ENCODE measurements around the gene KRTAP10-1. TPM values are rescaled to one million over a fixed set of nuclear protein-coding genes. Genes with fewer than 3 reads are reported as not detected.

The KRTAP10-1 gene
- total and polyA plus RNA-seq, 2 of the 8 experiments (the other 6 are each of a cell fraction or from before 2014, with no cell fraction given): 0.08 TPM; not detected in 1

DNA sequence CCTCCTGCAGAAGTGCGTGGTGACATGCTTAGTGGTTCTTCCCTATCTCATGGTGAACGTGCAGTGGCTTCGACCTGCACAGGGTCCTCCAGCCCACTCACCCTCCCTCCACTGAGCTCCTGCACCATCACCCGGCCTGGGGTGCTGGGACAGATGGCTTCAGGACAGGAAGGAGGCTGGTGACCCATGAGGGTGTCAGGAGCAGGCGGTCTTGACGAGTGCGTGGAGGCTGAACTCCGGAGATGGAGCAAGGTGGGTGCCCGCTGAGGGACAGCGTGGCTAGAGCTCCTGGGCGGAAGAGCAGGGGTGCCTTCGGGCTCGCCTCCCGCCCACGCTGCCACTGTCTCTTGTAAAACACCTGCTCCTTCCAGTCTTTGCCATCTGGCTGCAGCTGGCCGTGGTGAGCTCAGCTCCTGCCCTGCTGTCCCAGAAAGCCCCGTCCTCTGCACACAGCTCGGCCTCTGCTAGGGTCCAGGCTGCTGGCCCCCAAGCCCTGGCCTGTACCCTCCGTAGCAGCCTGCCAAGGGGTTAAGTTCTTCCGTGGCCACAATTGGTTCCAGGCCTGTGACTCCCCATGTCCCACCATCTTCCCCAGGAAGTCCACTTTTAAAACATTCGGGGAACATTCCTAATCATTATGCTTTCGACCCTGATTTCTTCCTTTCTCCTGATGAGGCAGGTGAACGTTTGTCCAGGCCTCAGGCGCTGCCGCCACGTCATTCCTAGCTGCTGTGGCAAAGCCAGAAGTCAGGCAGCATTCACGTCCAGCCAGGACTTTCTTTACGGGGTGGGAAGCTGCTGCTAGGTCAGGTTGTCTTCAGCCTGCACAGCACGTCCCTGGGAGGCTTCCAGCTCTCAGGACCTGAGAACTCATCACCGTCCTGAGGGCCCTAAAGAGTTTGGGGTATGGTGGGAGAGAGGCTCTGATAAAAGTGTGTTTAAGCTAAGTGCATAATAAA, 8.1 kb downstream of the KRTAP10-1 start:
- no peak overlapping the region for H3K27ac ChIP-seq (ENCODE audit: low read depth, low read length)
- no peak overlapping the region for H2BK120ac ChIP-seq (replicated peaks; ENCODE audit: low read depth, low read length)
- H3K14ac ChIP-seq (ENCODE audit: insufficient read length): no peak overlapping the region
- no peak for FAIRE-seq
- no peak overlapping the region; the same call in 1 of the 2 replicates for H4K8ac ChIP-seq (ENCODE audit: extremely low read depth, insufficient read depth, low read length)
- H3K27me3 ChIP-seq (replicated peaks in 1 of 4; ENCODE audit: control insufficient read depth in 3 of 4, extremely low read depth in 1 of 4, insufficient read depth in 3 of 4, low read length in 3 of 4): no peaks in the 10 kb centered on the region
- H3K4me1 ChIP-seq (replicated peaks in 1 of 4; ENCODE audit: control insufficient read depth in 3 of 4, insufficient read depth in 4 of 4, low read length in 3 of 4): peaks cover 0 to 3% (median 0%) of the 10 kb centered on the region in 4 experiments; a peak in 1 of 7 replicates
- H3K18ac ChIP-seq (ENCODE audit: extremely low read depth, low read length): no peak overlapping the region
- H3K23me2 ChIP-seq (ENCODE audit: low read depth, low read length): peaks cover 4% of the 10 kb centered on the region; the same call in 1 of the 2 replicates
- no peaks in the 10 kb centered on the region for H3K9me3 ChIP-seq (ENCODE audit: insufficient read depth in 2 of 2, low read depth in 1 of 2, low read length in 1 of 2)
- H2BK5ac ChIP-seq (ENCODE audit: low read depth, low read length): peak overlapping the region; percentile 44; the same call in 1 of the 2 replicates
- H2AK5ac ChIP-seq (ENCODE audit: low read depth, low read length): peak overlapping the region; percentile 48; the same call in 1 of the 2 replicates
- H4K91ac ChIP-seq (replicated peaks; ENCODE audit: insufficient read length, low read length): no peak overlapping the region
- H3K79me1 ChIP-seq (ENCODE audit: low read depth, low read length): no peaks in the 10 kb centered on the region
- H3K79me2 ChIP-seq (ENCODE audit: control insufficient read depth in 1 of 2, insufficient read depth in 2 of 2, low read length in 2 of 2): no peaks in the 10 kb centered on the region
- H2BK20ac ChIP-seq (ENCODE audit: low read length): no peak overlapping the region
- no peak overlapping the region for H3K56ac ChIP-seq (replicated peaks; ENCODE audit: insufficient read length, low read depth, low read length)
- no peak for DNase-seq (ENCODE audit: low read depth in 1 of 2, low spot score in 2 of 2)
- no peak overlapping the region for H4K5ac ChIP-seq (ENCODE audit: insufficient read length, low read depth, low read length)
- H3K4me3 ChIP-seq (ENCODE audit: extremely low read depth in 1 of 4, insufficient read depth in 2 of 4, low read depth in 3 of 4, low read length in 4 of 4): no peak overlapping the region
- ChIA-PET CTCF (ENCODE audit: partially characterized antibody) (interaction anchor here (0.7 to 1.7 kb wide), 8 partner anchors 11 to 252 kb away, joined by 3 to 10 read pairs (median 4); no protein-coding TSS in a partner anchor), POLR2A (ENCODE audit: partially characterized antibody) (interaction anchor here (0.8 to 1.9 kb wide), 4 partner anchors 11 to 16 kb away, joined by 3 to 6 read pairs (median 3); no protein-coding TSS in a partner anchor)
- 93% methylated on average over 29 of the region's 30 CpGs; no CpG with 5 or more reads in 1 of the 2 experiments for WGBS, 2 experiments (ENCODE audit: extremely low coverage in 1 of 2, insufficient coverage in 1 of 2, insufficient read length in 1 of 2, insufficient replicate concordance in 2 of 2, low coverage in 1 of 2, low lambda C conversion rate in 2 of 2, missing lambda C conversion rate in 1 of 2)
- peaks cover 0 to 2% of the 10 kb centered on the region in 2 experiments for H4K20me1 ChIP-seq (replicated peaks in 1 of 2; ENCODE audit: control insufficient read depth in 1 of 2, insufficient read depth in 2 of 2, low read length in 2 of 2)
- no peak overlapping the region for H3K23ac ChIP-seq (ENCODE audit: insufficient read length)
- H2BK15ac ChIP-seq (ENCODE audit: low read length): no peak overlapping the region
- 0 out of 2 replicates have a peak overlapping the region, but pooled peaks have one; percentile 39 for H2BK12ac ChIP-seq (ENCODE audit: low read depth, low read length)
- no peak overlapping the region for H2AFZ ChIP-seq (ENCODE audit: low read length)
- H3K9ac ChIP-seq (replicated peaks in 1 of 4; ENCODE audit: extremely low read depth in 1 of 4, low read depth in 3 of 4, low read length in 3 of 4): no peak overlapping the region
- H3K36me3 ChIP-seq (ENCODE audit: control insufficient read depth in 2 of 4, insufficient read depth in 4 of 4, low read length in 3 of 4): no peaks in the 10 kb centered on the region
- H3K4ac ChIP-seq (replicated peaks; ENCODE audit: insufficient read length, low read depth, low read length): no peak overlapping the region
- H3K4me2 ChIP-seq (ENCODE audit: insufficient read depth in 1 of 2, low read depth in 2 of 2, low read length in 2 of 2): no peak overlapping the region
- no peak for TF ChIP-seq BACH1 (IDR thresholded peaks at IDR 0.05; ENCODE audit: low read length)
- no peak for TF ChIP-seq PHF8 (conservative IDR thresholded peaks at IDR 0.05; ENCODE audit: low read depth, low read length)
- no peak for TF ChIP-seq RAD21 (IDR thresholded peaks at IDR 0.05 in 1 of 2, conservative IDR thresholded peaks at IDR 0.05 in 1 of 2; ENCODE audit: low read depth in 2 of 2, low read length in 2 of 2)
- TF ChIP-seq, protein P1, sequence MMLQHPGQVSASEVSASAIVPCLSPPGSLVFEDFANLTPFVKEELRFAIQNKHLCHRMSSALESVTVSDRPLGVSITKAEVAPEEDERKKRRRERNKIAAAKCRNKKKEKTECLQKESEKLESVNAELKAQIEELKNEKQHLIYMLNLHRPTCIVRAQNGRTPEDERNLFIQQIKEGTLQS (IDR thresholded peaks at IDR 0.05; ENCODE audit: insufficient read depth, low read depth, low read length): no peak
- TF ChIP-seq TAF1 (IDR thresholded peaks at IDR 0.05; ENCODE audit: low read depth, low read length): no peak
- no peak for TF ChIP-seq SUZ12 (IDR thresholded peaks at IDR 0.05; ENCODE audit: low read length)
- TF ChIP-seq CHD1 (IDR thresholded peaks at IDR 0.05; ENCODE audit: low read depth, low read length): no peak
- TF ChIP-seq RFX5 (IDR thresholded peaks at IDR 0.05; ENCODE audit: borderline replicate concordance, low read depth, low read length): no peak
- no peak for TF ChIP-seq EP300 (IDR thresholded peaks at IDR 0.05; ENCODE audit: borderline replicate concordance in 1 of 2, low read depth in 2 of 2, low read length in 2 of 2)

Data from H1 (cell line).